Activated CD4-positive, alpha-beta T cell treated with anti-CD3 and anti-CD28 coated beads for 4 hours (primary cell): ENCODE measurements around the gene PTCH2.

ENCODE experiments used
- DNase-seq, 2 donors: peaks; one replicate each; pipeline ENCODE4 v3.0.0-alpha.2; 2020

Gene PTCH2

GRCh38 chr1:44778705-44779576 lies 64.1 kb downstream of the PTCH2 start:
- DNase-seq: no peak

GRCh38 chr1:44777969-44778635 lies 65.0 kb downstream of the PTCH2 start:
- no peak for DNase-seq

- no peak for DNase-seq
Measured at GRCh38 chr1:44777547-44777946, 65.5 kb downstream of the PTCH2 start.

- no peak for DNase-seq
Measured at GRCh38 chr1:44776730-44777068, 66.4 kb downstream of the PTCH2 start.

- peak; percentile 48 to 73 for DNase-seq
Measured at GRCh38 chr1:44775930-44776729, 66.9 kb downstream of the PTCH2 start.

- DNase-seq: peak; percentile 89 to 90
Measured at GRCh38 chr1:44775078-44775929, 67.7 kb downstream of the PTCH2 start, which contains the start of gene RPS8. RPS8 (plus strand) TSS chr1:44775540; CDS start chr1:44775597, 57 bp downstream.
